WTC11 (cell line): Measurements from ENCODE around the gene FAM181A. TPM values are rescaled to one million over a fixed set of nuclear protein-coding genes. Genes with fewer than 3 reads are reported as not detected.

Experiments used
- ATAC-seq: fragments of 200-7000 bp; cut with Tn5 transposase; 2 replicates; pipeline ENCODE4 v1.10.0; 2021; ENCODE audit warnings: mild to moderate bottlenecking, moderate library complexity
- CTCF ChIA-PET: fragments of 300-600 bp; sonication (Branson Sonifier 250); formaldehyde crosslinking; loops from one replicate; lab custom pipeline; 2021; ENCODE audit warnings: antibody characterized with exemption; lab: Charles Lee
- POLR2A ChIA-PET: fragments of 350-600 bp; sonication (Branson Sonifier 250); formaldehyde crosslinking; loops from one replicate; lab custom pipeline; 2021; ENCODE audit warnings: antibody characterized with exemption; lab: Charles Lee
- DNase-seq: peaks from one replicate; pipeline ENCODE4 v3.0.0; 2021; ENCODE audit warnings: low spot score
- H3K27ac Mint-ChIP-seq: 2 replicates; pipeline ENCODE4 v1.8.0; 2021; ENCODE audit warnings: mixed read lengths
- H3K27me3 Mint-ChIP-seq: 2 replicates; pipeline ENCODE4 v1.8.0; 2021; ENCODE audit warnings: low read depth, mild to moderate bottlenecking, moderate library complexity, mixed read lengths
- H3K36me3 Mint-ChIP-seq: 2 replicates; pipeline ENCODE4 v1.8.0; 2021; ENCODE audit warnings: mixed read lengths
- H3K4me1 Mint-ChIP-seq: 2 replicates; pipeline ENCODE4 v1.8.0; 2022; ENCODE audit warnings: mixed read lengths
- H3K4me3 Mint-ChIP-seq: 2 replicates; pipeline ENCODE4 v1.8.0; 2021; ENCODE audit warnings: mild to moderate bottlenecking, moderate library complexity, mixed read lengths
- H3K9me3 Mint-ChIP-seq: 2 replicates; pipeline ENCODE4 v1.8.0; 2021; ENCODE audit warnings: mixed read lengths
- CBFB ChIP-seq: sonication (generic); formaldehyde crosslinking; IDR thresholded peaks from 2 replicates; pipeline ENCODE4 v1.8.1; 2022; ENCODE audit warnings: mild to moderate bottlenecking, low read depth, missing genetic modification reagents
- CREB1 ChIP-seq: sonication (generic); formaldehyde crosslinking; IDR thresholded peaks from 2 replicates; pipeline ENCODE4 v1.8.0; 2023; ENCODE audit warnings: mild to moderate bottlenecking, missing genetic modification reagents
- ELF4 ChIP-seq: sonication (generic); formaldehyde crosslinking; IDR thresholded peaks from 2 replicates; pipeline ENCODE4 v1.8.1; 2022; ENCODE audit warnings: low read depth, mild to moderate bottlenecking, moderate library complexity, missing genetic modification reagents
- EMX1 ChIP-seq: fragments of 250-450 bp; sonication (Bioruptor Pico); IDR thresholded peaks from 2 replicates; pipeline ENCODE4 v1.8.0; 2021; ENCODE audit warnings: mild to moderate bottlenecking
- ESRRA ChIP-seq: sonication (generic); formaldehyde crosslinking; IDR thresholded peaks from 2 replicates; pipeline ENCODE4 v1.8.1; 2022; ENCODE audit warnings: mild to moderate bottlenecking, missing genetic modification reagents, borderline replicate concordance
- GTF2I ChIP-seq: fragments of 250-450 bp; sonication (Bioruptor Pico); conservative IDR thresholded peaks from 2 replicates; pipeline ENCODE4 v1.4.0; 2021; ENCODE audit warnings: mild to moderate bottlenecking
- JAZF1 ChIP-seq: fragments of 250-450 bp; sonication (Bioruptor Pico); IDR thresholded peaks from 2 replicates; pipeline ENCODE4 v1.9.0; 2021; ENCODE audit warnings: moderate library complexity, mild to moderate bottlenecking, inconsistent platforms
- MXD4 ChIP-seq: fragments of 250-450 bp; sonication (Bioruptor Pico); IDR thresholded peaks from 2 replicates; pipeline ENCODE4 v1.8.0; 2021; ENCODE audit warnings: mild to moderate bottlenecking, moderate library complexity, borderline replicate concordance
- RELA ChIP-seq: sonication (generic); formaldehyde crosslinking; IDR thresholded peaks from 2 replicates; pipeline ENCODE4 v1.8.1; 2022; ENCODE audit warnings: missing genetic modification reagents, mild to moderate bottlenecking, borderline replicate concordance
- TEAD1 ChIP-seq: sonication (generic); formaldehyde crosslinking; IDR thresholded peaks from 2 replicates; pipeline ENCODE4 v1.8.0; 2022; ENCODE audit warnings: mild to moderate bottlenecking, missing genetic modification reagents
- ZBTB21 ChIP-seq: sonication (generic); formaldehyde crosslinking; IDR thresholded peaks from 2 replicates; pipeline ENCODE4 v1.8.1; 2023; ENCODE audit warnings: mild to moderate bottlenecking, missing genetic modification reagents, borderline replicate concordance
- ZNF232 ChIP-seq: sonication (generic); formaldehyde crosslinking; IDR thresholded peaks from 2 replicates; pipeline ENCODE4 v1.8.0; 2022; ENCODE audit warnings: mild to moderate bottlenecking, missing genetic modification reagents
- ZNF263 ChIP-seq: sonication (generic); formaldehyde crosslinking; IDR thresholded peaks from 2 replicates; pipeline ENCODE4 v1.8.1; 2022; ENCODE audit warnings: low read depth, mild to moderate bottlenecking, moderate library complexity, missing genetic modification reagents
- ZNF423 ChIP-seq: fragments of 250-450 bp; sonication (Bioruptor Pico); IDR thresholded peaks from 2 replicates; pipeline ENCODE4 v2.1.2; 2022; ENCODE audit warnings: mild to moderate bottlenecking, moderate library complexity
- total RNA-seq: library from RNA; stranded (reverse); gene quantifications from 3 replicates; pipeline ENCODE4 v1.2.3, GENCODE V29; 2021
- TF ChIP-seq, protein P1 (sequence below): sonication (generic); formaldehyde crosslinking; IDR thresholded peaks from 2 replicates; pipeline ENCODE4 v1.8.0; 2022; ENCODE audit warnings: mild to moderate bottlenecking, missing genetic modification reagents
- TF ChIP-seq, protein P2 (sequence below): fragments of 250-450 bp; sonication (Bioruptor Pico); IDR thresholded peaks from 2 replicates; pipeline ENCODE4 v1.8.0; 2021; ENCODE audit warnings: mild to moderate bottlenecking
- TF ChIP-seq, protein P3 (sequence below): fragments of 200-600 bp; IDR thresholded peaks from 2 replicates; pipeline ENCODE4 v1.8.0; 2022; ENCODE audit warnings: antibody characterized with exemption
- TF ChIP-seq, protein P4 (sequence below): sonication (generic); formaldehyde crosslinking; IDR thresholded peaks from 2 replicates; pipeline ENCODE4 v1.8.0; 2022; ENCODE audit warnings: mild to moderate bottlenecking, missing genetic modification reagents
- TF ChIP-seq, protein P5 (sequence below): sonication (generic); formaldehyde crosslinking; IDR thresholded peaks from 2 replicates; pipeline ENCODE4 v1.8.1; 2023; ENCODE audit warnings: mild to moderate bottlenecking, missing genetic modification reagents
- TF ChIP-seq, protein P6 (sequence below): sonication (generic); formaldehyde crosslinking; IDR thresholded peaks from 2 replicates; pipeline ENCODE4 v1.8.0; 2022; ENCODE audit warnings: mild to moderate bottlenecking, missing genetic modification reagents

FAM181A gene
- total RNA-seq, 1 experiment from 2014 or later: not detected

DNA sequence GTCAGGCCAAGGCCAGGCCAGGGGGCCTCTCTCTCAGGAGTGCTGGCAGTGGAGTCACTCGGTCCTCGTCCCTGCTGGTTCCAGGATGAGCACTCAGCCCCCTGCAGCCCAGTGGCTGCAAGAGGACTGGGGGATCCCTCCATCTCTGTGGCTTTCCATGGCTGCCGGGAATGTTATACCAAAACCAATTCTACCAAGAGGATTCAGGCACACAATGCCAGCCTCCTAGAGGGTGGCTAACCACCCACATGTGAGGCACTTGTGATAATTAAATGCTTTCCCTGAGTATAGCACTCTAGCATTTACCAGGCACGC lies 27.3 kb downstream of the FAM181A start:
- ATAC-seq: no peak
- no peak overlapping the region for H3K4me3 Mint-ChIP-seq
- peaks cover 34% of the 10 kb centered on the region for H3K4me1 Mint-ChIP-seq
- no peak overlapping the region for H3K27ac Mint-ChIP-seq
- no peaks in the 10 kb centered on the region for H3K27me3 Mint-ChIP-seq
- H3K36me3 Mint-ChIP-seq: no peaks in the 10 kb centered on the region
- no peak for DNase-seq
- no peaks in the 10 kb centered on the region for H3K9me3 Mint-ChIP-seq
- ChIA-PET POLR2A (no interaction called here), CTCF (interaction anchor here (7.5 kb wide), 1 partner anchor 14 kb away, joined by 52 read pairs; no protein-coding TSS in a partner anchor)
- TF ChIP-seq RELA: no peak
- TF ChIP-seq ZNF232 (CRISPR knock-in tag): no peak
- TF ChIP-seq EMX1 (CRISPR knock-in tag): no peak
- no peak for TF ChIP-seq ZBTB21 (CRISPR knock-in tag)
- TF ChIP-seq JAZF1 (CRISPR knock-in tag): no peak
- TF ChIP-seq, protein P1, sequence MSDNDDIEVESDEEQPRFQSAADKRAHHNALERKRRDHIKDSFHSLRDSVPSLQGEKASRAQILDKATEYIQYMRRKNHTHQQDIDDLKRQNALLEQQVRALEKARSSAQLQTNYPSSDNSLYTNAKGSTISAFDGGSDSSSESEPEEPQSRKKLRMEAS (CRISPR knock-in tag): no peak
- TF ChIP-seq, protein P2, sequence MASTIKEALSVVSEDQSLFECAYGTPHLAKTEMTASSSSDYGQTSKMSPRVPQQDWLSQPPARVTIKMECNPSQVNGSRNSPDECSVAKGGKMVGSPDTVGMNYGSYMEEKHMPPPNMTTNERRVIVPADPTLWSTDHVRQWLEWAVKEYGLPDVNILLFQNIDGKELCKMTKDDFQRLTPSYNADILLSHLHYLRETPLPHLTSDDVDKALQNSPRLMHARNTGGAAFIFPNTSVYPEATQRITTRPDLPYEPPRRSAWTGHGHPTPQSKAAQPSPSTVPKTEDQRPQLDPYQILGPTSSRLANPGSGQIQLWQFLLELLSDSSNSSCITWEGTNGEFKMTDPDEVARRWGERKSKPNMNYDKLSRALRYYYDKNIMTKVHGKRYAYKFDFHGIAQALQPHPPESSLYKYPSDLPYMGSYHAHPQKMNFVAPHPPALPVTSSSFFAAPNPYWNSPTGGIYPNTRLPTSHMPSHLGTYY (CRISPR knock-in tag): no peak
- TF ChIP-seq, protein P3, sequence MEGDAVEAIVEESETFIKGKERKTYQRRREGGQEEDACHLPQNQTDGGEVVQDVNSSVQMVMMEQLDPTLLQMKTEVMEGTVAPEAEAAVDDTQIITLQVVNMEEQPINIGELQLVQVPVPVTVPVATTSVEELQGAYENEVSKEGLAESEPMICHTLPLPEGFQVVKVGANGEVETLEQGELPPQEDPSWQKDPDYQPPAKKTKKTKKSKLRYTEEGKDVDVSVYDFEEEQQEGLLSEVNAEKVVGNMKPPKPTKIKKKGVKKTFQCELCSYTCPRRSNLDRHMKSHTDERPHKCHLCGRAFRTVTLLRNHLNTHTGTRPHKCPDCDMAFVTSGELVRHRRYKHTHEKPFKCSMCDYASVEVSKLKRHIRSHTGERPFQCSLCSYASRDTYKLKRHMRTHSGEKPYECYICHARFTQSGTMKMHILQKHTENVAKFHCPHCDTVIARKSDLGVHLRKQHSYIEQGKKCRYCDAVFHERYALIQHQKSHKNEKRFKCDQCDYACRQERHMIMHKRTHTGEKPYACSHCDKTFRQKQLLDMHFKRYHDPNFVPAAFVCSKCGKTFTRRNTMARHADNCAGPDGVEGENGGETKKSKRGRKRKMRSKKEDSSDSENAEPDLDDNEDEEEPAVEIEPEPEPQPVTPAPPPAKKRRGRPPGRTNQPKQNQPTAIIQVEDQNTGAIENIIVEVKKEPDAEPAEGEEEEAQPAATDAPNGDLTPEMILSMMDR: no peak
- TF ChIP-seq CBFB: no peak
- TF ChIP-seq ESRRA (CRISPR knock-in tag): no peak
- no peak for TF ChIP-seq ZNF263
- TF ChIP-seq, protein P4, sequence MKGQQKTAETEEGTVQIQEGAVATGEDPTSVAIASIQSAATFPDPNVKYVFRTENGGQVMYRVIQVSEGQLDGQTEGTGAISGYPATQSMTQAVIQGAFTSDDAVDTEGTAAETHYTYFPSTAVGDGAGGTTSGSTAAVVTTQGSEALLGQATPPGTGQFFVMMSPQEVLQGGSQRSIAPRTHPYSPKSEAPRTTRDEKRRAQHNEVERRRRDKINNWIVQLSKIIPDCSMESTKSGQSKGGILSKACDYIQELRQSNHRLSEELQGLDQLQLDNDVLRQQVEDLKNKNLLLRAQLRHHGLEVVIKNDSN: no peak
- TF ChIP-seq GTF2I (CRISPR knock-in tag): no peak
- TF ChIP-seq, protein P5, sequence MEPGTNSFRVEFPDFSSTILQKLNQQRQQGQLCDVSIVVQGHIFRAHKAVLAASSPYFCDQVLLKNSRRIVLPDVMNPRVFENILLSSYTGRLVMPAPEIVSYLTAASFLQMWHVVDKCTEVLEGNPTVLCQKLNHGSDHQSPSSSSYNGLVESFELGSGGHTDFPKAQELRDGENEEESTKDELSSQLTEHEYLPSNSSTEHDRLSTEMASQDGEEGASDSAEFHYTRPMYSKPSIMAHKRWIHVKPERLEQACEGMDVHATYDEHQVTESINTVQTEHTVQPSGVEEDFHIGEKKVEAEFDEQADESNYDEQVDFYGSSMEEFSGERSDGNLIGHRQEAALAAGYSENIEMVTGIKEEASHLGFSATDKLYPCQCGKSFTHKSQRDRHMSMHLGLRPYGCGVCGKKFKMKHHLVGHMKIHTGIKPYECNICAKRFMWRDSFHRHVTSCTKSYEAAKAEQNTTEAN (CRISPR knock-in tag): no peak
- TF ChIP-seq ELF4 (CRISPR knock-in tag): no peak

DNA sequence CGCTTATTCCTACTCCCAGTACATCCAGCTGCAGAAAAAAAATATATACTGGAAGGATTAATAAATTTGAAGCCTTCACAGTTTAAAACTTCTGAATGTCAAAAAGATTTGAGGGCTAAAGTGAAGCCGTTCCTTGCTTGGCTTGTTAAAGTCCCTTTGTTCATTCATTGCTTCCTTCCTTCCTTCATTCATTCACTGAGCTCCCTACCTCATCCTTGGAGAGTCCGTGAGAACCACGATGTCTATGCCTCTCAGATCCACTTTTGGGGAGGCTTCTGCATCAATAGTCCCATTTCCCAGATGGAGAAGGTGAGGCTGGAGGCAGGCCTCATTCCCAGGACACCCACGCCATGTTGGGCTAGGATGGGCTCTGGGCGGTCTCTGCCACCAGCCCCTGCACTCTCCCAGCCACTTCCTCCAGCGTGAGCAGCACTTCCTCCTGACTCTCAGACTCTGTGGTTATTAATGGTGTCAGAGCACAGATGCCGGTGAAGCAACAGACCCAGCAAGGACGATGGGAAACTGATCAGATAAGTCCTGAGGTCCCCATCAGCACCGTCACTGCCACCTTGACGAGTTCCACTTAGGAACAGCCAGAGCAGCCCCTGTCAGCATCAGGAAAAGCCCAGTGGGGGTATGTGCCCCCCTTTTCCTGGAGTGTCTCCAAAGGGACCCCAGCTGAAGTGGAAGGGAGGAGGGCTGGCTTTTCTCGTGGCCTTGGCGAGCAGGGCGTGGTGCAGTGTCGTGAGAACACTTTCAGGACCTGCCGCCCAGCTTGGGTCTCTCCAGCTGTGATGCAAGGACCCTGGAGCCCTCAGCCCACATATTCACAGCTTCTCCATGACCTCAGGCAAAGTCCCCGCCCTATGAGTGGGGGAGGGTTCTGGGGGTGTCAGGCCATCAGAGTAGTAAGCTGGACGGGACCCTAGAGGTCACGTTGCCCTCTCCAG lies 28.0 kb downstream of the FAM181A start:
- Mint-ChIP-seq H3K27ac (no peak overlapping the region), H3K27me3 (no peaks in the 10 kb centered on the region), H3K4me3 (no peak overlapping the region), H3K9me3 (no peaks in the 10 kb centered on the region), H3K36me3 (no peaks in the 10 kb centered on the region), H3K4me1 (peaks cover 41% of the 10 kb centered on the region)
- ATAC-seq (no peak), DNase-seq (no peak)
- TF ChIP-seq TEAD1 (CRISPR knock-in tag) (no peak), ZNF423 (no peak), RELA (no peak), MXD4 (CRISPR knock-in tag) (no peak), CREB1 (CRISPR knock-in tag) (no peak)
- TF ChIP-seq, protein P5 (CRISPR knock-in tag): no peak
- TF ChIP-seq, protein P6, sequence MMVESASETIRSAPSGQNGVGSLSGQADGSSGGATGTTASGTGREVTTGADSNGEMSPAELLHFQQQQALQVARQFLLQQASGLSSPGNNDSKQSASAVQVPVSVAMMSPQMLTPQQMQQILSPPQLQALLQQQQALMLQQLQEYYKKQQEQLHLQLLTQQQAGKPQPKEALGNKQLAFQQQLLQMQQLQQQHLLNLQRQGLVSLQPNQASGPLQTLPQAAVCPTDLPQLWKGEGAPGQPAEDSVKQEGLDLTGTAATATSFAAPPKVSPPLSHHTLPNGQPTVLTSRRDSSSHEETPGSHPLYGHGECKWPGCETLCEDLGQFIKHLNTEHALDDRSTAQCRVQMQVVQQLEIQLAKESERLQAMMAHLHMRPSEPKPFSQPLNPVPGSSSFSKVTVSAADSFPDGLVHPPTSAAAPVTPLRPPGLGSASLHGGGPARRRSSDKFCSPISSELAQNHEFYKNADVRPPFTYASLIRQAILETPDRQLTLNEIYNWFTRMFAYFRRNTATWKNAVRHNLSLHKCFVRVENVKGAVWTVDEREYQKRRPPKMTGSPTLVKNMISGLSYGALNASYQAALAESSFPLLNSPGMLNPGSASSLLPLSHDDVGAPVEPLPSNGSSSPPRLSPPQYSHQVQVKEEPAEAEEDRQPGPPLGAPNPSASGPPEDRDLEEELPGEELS (CRISPR knock-in tag): no peak
- TF ChIP-seq, protein P3: no peak
- ChIA-PET POLR2A (no interaction called here), CTCF (interaction anchor here (1.1 to 7.5 kb wide), 4 partner anchors 15 to 81 kb away, joined by 3 to 52 read pairs (median 4); no protein-coding TSS in a partner anchor)
